ENCODE measurements around the gene ARHGEF19.

- peak; percentile 56 for TF ChIP-seq POLR2A (IDR thresholded peaks at IDR 0.05; ENCODE audit: low read depth)
- no peak for TF ChIP-seq CTCF (IDR thresholded peaks at IDR 0.05)
These were observed 56.7 kb downstream of the ARHGEF19 start, which contains the start of gene EPHA2 for GRCh38 chr1:16155537-16156410.
